Measurements from ENCODE around the gene EZR.

DNA sequence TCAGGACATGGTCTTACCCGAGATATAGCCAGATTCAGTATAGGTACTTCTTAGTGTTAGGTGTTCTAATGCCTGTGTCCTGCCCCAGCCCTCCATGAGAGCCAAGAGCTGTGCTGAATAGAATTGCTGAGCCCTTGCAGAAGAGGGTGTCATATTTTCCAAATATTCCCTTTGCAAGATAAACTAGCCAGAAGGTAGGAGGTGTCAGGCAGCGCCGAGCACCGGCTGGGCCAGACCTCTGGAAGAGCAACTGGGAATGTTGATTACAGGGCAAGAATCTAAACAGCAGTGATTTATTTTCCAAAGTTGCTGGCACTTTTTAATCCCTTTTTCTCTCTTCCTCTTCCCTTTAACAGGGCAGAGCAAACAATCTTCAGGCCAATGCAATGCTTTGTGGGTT is 37.1 kb upstream of the EZR start:
- TF ChIP-seq, protein P1, sequence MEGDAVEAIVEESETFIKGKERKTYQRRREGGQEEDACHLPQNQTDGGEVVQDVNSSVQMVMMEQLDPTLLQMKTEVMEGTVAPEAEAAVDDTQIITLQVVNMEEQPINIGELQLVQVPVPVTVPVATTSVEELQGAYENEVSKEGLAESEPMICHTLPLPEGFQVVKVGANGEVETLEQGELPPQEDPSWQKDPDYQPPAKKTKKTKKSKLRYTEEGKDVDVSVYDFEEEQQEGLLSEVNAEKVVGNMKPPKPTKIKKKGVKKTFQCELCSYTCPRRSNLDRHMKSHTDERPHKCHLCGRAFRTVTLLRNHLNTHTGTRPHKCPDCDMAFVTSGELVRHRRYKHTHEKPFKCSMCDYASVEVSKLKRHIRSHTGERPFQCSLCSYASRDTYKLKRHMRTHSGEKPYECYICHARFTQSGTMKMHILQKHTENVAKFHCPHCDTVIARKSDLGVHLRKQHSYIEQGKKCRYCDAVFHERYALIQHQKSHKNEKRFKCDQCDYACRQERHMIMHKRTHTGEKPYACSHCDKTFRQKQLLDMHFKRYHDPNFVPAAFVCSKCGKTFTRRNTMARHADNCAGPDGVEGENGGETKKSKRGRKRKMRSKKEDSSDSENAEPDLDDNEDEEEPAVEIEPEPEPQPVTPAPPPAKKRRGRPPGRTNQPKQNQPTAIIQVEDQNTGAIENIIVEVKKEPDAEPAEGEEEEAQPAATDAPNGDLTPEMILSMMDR (conservative IDR thresholded peaks at IDR 0.05; ENCODE audit: low read length): no peak
- no peak for TF ChIP-seq EZH2phosphoT487 (IDR thresholded peaks at IDR 0.05; ENCODE audit: borderline replicate concordance, low read depth, low read length)

All from OCI-LY7 (cell line).